KMS-11 (cell line): ENCODE data around the gene ZNF777.
"Not testable (repeated sequence)": the region's sequence is repeated elsewhere in the genome, so short reads cannot be mapped to it uniquely, and the experiment has no call there.

Experiments
- H2AFZ ChIP-seq: fragments of 200-600 bp; sonication (generic); 2 replicates; pipeline ENCODE4 v1.6.1; 2016; ENCODE audit warnings: antibody characterized with exemption, mixed run types, low read depth
- H3K27ac ChIP-seq: fragments of 200-600 bp; sonication (generic); 2 replicates; pipeline ENCODE4 v1.6.1; 2016; ENCODE audit warnings: mild to moderate bottlenecking, mixed run types
- H3K27me3 ChIP-seq: fragments of 200-600 bp; sonication (generic); 2 replicates; pipeline ENCODE4 v1.6.1; 2017; ENCODE audit warnings: mild to moderate bottlenecking, low read depth, mixed run types, moderate library complexity; ENCODE audit not compliant: insufficient read depth
- H3K36me3 ChIP-seq: fragments of 200-600 bp; sonication (generic); 2 replicates; pipeline ENCODE4 v1.6.1; 2017; ENCODE audit warnings: mild to moderate bottlenecking, mixed run types; ENCODE audit not compliant: insufficient read depth
- H3K4me1 ChIP-seq: fragments of 200-600 bp; sonication (generic); 2 replicates; pipeline ENCODE4 v1.6.1; 2016; ENCODE audit warnings: mild to moderate bottlenecking, low read depth, mixed run types; ENCODE audit not compliant: poor library complexity, severe bottlenecking
- H3K4me2 ChIP-seq: fragments of 200-600 bp; sonication (generic); 2 replicates; pipeline ENCODE4 v1.7.0; 2016; ENCODE audit warnings: mild to moderate bottlenecking, mixed run types
- H3K4me3 ChIP-seq: fragments of 200-600 bp; sonication (generic); IDR thresholded peaks from 2 replicates; pipeline ENCODE4 v1.6.1; 2017; ENCODE audit warnings: low read depth, low read length, mixed read lengths; ENCODE audit not compliant: insufficient read depth
- H3K79me2 ChIP-seq: fragments of 200-600 bp; sonication (generic); 2 replicates; pipeline ENCODE4 v1.6.1; 2016; ENCODE audit warnings: low read depth, mixed run types; ENCODE audit not compliant: insufficient read depth
- H3K9ac ChIP-seq: fragments of 200-600 bp; sonication (generic); 2 replicates; pipeline ENCODE4 v1.6.1; 2016; ENCODE audit warnings: mild to moderate bottlenecking, mixed run types
- H4K20me1 ChIP-seq: fragments of 200-600 bp; sonication (generic); 2 replicates; pipeline ENCODE4 v1.6.1; 2016; ENCODE audit warnings: mild to moderate bottlenecking, mixed run types; ENCODE audit not compliant: insufficient read depth
- TF ChIP-seq, protein P1 (sequence below): fragments of 200-600 bp; sonication (generic); conservative IDR thresholded peaks from 2 replicates; pipeline ENCODE4 v1.6.1; 2017; ENCODE audit warnings: low read depth, mild to moderate bottlenecking, antibody characterized with exemption, low read length, moderate library complexity, mixed read lengths

The ZNF777 gene

DNA sequence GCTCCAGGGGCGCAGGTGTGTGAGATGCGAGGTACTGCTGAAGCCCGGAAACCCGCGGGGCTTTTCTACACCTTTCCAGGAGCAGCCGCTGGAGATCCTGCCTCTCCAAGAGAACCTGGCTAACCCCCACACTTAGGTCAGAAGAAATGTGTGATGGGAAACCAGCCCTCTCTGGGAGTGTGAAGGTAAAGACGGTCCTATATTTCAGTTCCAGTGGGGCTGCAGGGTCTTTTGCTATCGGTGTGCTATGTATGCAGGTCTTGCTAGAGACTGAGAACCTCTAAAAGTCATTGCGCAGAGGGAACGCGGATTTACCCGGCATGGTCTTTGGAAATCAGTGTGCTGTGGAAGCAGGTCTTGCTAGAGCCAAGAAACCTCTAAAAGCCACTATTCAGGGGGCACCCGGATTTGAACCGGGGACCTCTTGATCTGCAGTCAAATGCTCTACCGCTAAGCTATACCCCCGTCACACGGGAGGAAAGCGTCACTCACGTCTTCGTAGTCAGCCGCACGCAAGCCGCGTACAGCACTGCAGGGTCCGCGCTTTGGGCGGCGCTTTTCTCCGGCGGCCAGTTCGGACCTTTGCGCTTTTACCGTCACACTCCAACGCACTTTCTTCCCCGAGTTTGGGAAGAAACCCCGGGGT, 46.0 kb downstream of the ZNF777 start:
- Histone ChIP-seq H3K4me2 (no peak overlapping the region), H3K27ac (no peak overlapping the region), H3K4me3 (no peak overlapping the region), H3K9ac (no peak overlapping the region), H4K20me1 (no peaks in the 10 kb centered on the region), H3K27me3 (no peaks in the 10 kb centered on the region), H3K79me2 (no peaks in the 10 kb centered on the region), H3K36me3 (no peaks in the 10 kb centered on the region), H2AFZ (no peak overlapping the region), H3K4me1 (no peaks in the 10 kb centered on the region)
- TF ChIP-seq, protein P1, sequence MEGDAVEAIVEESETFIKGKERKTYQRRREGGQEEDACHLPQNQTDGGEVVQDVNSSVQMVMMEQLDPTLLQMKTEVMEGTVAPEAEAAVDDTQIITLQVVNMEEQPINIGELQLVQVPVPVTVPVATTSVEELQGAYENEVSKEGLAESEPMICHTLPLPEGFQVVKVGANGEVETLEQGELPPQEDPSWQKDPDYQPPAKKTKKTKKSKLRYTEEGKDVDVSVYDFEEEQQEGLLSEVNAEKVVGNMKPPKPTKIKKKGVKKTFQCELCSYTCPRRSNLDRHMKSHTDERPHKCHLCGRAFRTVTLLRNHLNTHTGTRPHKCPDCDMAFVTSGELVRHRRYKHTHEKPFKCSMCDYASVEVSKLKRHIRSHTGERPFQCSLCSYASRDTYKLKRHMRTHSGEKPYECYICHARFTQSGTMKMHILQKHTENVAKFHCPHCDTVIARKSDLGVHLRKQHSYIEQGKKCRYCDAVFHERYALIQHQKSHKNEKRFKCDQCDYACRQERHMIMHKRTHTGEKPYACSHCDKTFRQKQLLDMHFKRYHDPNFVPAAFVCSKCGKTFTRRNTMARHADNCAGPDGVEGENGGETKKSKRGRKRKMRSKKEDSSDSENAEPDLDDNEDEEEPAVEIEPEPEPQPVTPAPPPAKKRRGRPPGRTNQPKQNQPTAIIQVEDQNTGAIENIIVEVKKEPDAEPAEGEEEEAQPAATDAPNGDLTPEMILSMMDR = no peak

DNA sequence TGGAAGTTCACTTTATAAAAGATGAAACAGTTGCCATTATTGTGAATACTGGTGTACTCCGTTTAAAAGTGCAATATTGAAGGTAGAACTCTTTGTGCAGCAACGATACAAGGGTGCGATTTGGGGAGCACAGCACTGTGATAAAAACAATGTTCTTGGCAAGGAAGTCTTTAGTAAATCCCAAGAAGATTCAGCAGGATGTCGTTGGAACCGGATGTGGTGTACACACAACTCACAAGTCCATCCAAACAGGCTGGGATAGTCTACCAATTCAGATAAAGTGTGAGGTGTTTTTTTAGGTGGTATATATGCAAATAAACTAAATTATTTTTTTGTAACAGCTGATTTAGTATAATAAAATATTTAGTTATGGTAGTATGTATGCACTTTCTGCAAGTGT, 46.7 kb downstream of the ZNF777 start:
- Histone ChIP-seq H3K4me1 (no peaks in the 10 kb centered on the region), H3K4me2 (no peak overlapping the region), H3K4me3 (no peak overlapping the region), H4K20me1 (no peaks in the 10 kb centered on the region), H3K9ac (no peak overlapping the region), H3K27me3 (no peaks in the 10 kb centered on the region), H3K27ac (no peak overlapping the region), H2AFZ (no peak overlapping the region), H3K79me2 (no peaks in the 10 kb centered on the region), H3K36me3 (no peaks in the 10 kb centered on the region)
- TF ChIP-seq, protein P1 = no peak

DNA sequence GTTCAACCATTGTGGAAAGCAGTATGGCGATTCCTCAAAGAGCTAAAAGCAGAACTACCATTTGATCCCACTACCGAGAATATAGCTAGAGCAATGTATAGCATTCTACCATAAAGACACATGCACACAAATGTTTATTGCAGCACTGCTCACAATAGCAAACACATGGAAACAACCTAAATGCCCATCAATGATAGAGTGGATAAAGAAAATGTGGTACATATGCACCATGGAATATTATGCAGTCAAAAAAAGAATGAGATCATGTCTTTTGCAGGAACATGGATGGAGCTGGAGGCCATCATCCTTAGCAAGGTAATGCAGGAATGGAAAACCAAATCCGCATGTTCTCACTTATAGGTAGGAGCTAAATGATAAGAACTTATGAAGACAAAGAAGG, 47.8 kb downstream of the ZNF777 start:
- not testable (repeated sequence) for H3K9ac ChIP-seq, H3K27me3 ChIP-seq, H3K4me3 ChIP-seq, H4K20me1 ChIP-seq, H3K4me1 ChIP-seq, H3K36me3 ChIP-seq, H3K4me2 ChIP-seq, H3K79me2 ChIP-seq, H2AFZ ChIP-seq, H3K27ac ChIP-seq

DNA sequence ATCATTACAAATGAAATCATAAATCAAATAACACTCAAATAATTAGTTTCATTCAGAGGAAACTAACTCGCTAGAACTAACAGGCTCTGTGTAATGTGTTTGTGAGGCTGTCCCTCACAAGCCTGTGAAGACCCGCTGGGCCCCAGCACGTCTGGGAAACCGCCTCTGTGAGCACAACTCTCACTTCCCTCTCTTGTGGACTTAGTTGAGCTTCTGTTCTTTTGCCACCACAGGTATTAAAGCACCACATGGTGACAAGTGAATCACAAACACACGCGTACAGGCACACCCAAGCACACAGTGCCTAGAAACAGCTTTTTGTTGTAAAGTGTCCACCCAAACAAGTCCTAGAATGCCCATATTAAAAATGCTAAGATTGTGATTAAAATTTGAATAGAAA, 51.0 kb downstream of the ZNF777 start:
- no peak overlapping the region for H2AFZ ChIP-seq
- TF ChIP-seq, protein P1 = no peak

DNA sequence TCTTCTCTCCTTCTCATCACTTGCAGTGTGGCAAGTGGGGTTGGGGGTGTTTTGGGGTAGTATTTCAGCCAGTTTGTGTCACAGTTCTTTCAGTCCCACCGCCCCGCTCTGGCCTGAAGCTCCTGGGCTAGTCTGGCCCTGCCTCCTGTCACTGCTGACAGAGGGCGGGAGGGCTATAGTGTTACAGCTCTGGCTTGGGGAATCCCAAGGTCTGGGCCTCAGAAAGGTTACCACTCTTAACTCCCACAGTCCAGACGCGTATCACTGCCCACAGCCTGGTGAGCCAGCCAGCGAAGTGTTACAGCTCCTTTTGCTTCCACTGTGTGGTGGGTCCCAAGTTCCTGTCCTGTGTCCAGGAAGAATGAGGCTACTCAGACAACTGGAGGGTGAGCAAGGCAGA, 56.0 kb downstream of the ZNF777 start:
- no peaks in the 10 kb centered on the region for H3K79me2 ChIP-seq
- H3K4me3 ChIP-seq = no peak overlapping the region
- H2AFZ ChIP-seq = no peak overlapping the region
- no peak overlapping the region for H3K27ac ChIP-seq
- H3K27me3 ChIP-seq = no peaks in the 10 kb centered on the region
- no peak overlapping the region for H3K4me2 ChIP-seq
- no peak overlapping the region for H3K9ac ChIP-seq
- H4K20me1 ChIP-seq = no peaks in the 10 kb centered on the region
- TF ChIP-seq, protein P1 = no peak
- H3K4me1 ChIP-seq = no peaks in the 10 kb centered on the region
- H3K36me3 ChIP-seq = no peaks in the 10 kb centered on the region

More for the DNA sequence above, 51.0 kb downstream of the ZNF777 start:
- H3K4me2 ChIP-seq = no peak overlapping the region
- H3K27me3 ChIP-seq = no peaks in the 10 kb centered on the region
- no peaks in the 10 kb centered on the region for H3K79me2 ChIP-seq
- no peak overlapping the region for H3K9ac ChIP-seq
- no peaks in the 10 kb centered on the region for H3K36me3 ChIP-seq
- H3K4me3 ChIP-seq = no peak overlapping the region
- H3K27ac ChIP-seq = no peak overlapping the region
- no peaks in the 10 kb centered on the region for H4K20me1 ChIP-seq
- no peaks in the 10 kb centered on the region for H3K4me1 ChIP-seq
